Stimulated activated CD8-positive, alpha-beta memory T cell treated with anti-CD3 and anti-CD28 coated beads, Interleukin-7, amount 100 ng/mL, for 4 hours (primary cell): ENCODE results near the gene EEFSEC.

Experiments
- DNase-seq, 2 donors: peaks; one replicate each; pipeline ENCODE4 v3.0.0-alpha.2; 2020; ENCODE audit warnings: low read depth in 2 of 2

EEFSEC gene

GRCh38 chr3:128351546-128351945, 198.3 kb downstream of the EEFSEC start:
- DNase-seq: no peak

- no peak for DNase-seq
Observed at GRCh38 chr3:128352326-128352725, 199.0 kb downstream of the EEFSEC start.

GRCh38 chr3:128353361-128353965, 200.2 kb downstream of the EEFSEC start:
- DNase-seq: no peak

DNA sequence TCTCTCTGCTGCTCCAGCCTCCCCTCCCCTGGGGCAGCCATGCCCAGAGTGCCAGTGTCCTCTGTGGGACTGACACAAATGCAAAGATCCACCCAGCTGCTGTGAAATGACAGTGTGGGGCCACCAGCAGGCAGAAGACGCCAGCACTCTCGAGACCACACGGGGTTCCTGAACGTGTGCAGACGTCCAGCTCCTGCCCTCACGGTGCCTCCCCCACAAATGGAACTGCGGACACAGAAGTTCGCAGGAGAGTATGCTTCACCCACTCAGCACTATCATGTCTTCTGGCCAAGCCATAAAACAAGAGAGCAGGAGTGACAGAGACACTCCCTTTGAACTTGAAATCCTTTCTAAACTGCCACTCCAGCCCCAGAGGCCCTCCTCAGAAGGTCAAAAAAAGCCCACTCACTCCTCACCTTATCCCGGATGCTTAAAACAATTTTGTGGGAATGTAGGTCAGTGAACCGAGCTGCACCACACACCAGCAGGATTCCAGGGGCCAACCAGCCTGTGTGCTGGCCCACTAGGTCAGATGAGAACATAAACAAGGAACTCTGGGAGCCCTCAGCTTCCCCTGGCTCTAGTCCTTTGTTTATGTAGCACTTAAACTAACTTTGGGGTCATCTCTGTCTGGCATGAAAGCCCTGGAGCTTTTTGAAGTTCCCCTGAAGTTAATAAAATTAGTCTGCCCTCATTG, 200.9 kb downstream of the EEFSEC start:
- no peak for DNase-seq

GRCh38 chr3:128354788-128355542, 201.7 kb downstream of the EEFSEC start:
- no peak for DNase-seq

DNA sequence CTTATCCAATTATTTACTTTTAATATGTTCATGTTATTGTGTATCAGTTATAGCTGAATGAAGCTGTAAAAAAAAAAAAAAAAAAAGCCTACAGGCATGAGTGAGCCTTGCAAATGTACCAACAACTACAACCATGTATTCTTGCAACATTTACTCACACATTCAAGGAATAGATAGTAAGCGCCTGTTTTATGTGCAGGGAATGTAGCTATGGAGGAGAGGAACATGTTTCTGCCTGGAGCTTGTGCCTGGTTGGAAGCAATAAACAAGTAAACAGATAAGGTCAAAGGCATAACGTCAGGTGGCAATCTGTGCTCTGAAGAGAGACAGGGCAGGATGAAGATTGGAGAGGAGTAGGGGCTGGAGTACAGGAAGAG, 202.2 kb downstream of the EEFSEC start:
- DNase-seq: no peak

DNA sequence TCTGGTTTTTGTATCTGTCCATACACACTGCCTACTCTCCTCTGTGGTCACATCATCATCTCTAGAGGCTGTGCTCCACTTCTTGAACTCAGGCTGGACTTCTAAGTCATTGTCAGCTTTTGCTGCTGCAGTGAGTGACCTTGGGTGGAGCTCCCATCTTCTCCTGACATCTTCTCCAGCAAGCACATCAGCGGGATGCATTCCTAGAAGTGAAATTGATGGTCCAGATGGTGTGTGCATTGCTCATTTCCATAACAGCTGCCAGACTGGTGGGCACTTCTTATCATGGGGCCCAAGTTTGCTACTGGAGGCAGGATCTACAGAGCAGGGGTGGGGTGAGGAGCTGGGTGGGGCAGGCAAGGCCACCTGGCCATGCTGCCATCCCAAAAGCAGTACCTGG, 203.5 kb downstream of the EEFSEC start:
- no peak for DNase-seq

DNA sequence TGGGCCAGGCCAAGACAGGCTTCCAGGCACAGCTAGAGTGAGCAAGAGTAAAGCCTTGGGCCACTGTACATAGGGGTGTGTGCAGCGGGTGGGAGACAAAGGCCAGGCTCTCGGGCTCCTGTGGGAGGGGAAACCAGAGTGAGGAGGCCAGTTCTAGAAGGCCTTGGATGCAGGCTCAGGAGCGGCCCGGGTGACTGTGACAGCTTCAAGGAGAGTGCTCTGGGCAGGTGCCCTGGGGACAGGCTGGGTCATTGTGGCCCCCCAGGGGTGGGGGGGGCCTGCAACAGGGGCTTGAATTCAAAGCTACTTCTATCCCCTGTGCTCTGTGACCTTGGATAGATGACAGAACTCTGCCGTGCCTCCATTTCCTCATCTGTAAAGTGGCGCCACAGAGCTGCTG, 204.3 kb downstream of the EEFSEC start:
- DNase-seq: no peak

DNA sequence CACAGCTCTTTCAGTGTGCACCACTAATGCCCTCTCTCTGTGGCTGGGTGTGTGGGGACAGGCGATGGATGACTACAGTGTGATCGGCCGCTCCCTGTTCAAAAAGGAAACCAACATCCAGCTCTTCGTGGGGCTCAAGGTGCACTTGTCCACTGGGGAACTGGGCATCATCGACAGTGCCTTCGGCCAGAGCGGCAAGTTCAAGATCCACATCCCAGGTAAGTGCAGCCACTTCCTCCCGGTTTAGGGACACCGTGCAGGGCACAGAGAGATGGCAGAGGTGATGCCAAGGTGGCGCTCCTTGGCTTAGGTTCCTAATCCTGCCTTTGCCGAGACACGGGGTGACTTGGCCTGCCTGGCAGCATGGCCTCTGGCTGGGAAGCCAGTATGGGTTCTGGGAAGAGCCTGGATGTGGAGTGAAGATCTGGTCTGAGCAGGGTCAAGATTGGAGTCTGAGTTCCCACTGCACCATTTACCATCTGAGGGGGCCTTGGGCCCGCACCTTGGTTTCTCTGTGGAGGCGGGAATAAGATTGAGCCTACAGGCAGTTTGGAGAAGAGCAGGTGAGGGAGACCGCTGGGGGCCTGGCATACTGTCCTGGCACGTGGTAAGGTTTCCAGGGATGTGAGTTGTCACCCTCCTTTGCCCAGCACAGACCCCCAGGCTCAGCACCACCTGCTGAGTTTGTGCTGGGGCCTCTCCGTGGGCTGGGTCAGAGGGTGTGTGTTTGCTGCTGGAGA, 205.0 kb downstream of the EEFSEC start:
- no peak for DNase-seq

DNA sequence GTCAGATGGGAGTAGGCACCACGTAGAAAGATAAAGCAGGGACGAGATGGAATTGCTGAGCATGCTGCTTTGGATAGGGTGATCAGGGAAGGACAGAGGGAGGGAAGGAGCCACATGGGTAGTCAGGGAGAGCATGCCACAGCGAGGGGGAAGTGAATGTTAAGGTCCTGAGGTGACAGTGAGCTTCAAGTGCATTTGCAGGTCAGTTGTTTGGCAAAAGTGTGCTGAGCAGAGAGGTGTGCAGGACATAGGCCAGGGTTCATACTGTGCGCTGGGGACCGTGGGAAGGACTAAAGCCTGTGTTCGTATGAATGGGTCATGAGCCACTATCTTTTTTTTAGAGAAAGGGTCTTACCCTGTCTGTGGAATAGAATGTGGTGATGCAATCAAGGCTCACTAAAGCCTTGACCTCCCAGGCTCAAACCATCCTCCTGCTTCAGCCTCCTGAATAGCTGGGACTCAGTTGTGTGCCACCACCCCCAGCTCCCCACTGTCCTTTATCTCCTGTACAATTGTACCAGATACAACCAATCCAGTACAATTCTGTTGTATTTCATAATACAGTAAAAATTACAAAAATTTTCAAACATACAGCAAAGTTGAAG, 205.9 kb downstream of the EEFSEC start:
- DNase-seq: no peak

DNA sequence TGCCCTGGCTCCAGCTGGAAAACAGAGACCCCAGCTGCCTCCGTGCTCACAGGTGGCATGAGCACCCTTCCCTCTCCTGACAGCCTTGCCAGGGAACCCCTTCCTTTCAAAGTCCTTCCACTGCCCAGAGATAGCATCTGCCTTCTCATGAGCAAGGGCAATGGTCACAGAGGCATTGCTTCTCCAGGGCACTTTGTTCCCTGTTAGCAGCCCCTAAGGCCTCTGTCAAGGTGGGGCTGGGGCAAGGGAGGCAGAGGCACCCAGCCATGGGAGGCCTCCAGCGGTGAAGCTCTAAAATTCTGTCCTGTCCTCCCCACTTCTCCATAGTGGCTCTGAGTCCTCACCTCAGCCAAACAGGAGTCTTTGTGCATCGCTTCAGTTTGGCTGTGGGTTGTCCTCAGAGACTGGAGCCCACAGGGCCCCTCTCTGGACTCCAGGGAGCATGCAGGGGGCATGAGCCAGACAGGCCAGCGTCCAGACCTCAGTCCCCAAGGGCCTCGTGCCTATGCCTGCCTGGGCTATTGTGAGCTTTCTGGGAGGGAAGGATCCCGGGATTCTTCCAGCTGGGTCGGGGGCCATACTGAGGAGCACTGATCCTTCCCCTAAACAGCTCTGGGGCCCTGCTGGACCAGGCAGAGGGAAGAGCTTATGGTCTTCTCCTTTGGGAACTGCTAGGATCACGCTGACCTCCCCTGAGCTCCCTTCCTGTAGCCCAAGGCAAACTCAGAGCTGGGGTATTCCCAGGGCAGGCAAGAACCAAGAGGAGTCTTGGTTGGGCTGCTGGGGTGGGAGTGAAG, 206.8 kb downstream of the EEFSEC start:
- no peak for DNase-seq

DNA sequence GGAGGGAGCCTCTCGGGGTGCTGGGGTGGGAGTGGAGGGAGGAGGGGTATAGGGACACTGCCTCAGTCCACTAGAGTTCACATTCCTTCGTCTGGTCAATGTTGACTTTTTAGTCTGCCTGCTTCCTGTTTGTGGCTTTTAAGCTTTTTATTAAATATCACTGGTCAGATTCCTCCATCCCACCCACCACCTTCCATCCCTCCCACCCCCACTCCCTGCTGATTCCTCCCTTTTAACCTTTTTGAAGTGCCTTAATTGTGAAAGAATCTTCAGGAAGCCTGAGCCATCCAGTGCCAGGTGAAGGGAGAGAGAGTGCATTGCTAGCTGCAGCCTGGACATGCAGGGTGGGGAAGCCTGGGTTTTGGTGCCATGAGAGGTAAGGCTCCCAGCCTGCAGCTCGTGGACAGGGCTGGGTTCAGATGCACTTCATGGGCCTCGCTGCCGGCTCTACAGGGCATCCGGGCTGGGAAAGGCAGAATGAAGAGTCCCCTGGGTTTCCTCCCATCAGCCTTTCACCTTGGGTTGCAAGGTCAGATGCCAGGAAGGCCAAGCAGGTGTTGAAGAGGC, 207.5 kb downstream of the EEFSEC start:
- no peak for DNase-seq

DNA sequence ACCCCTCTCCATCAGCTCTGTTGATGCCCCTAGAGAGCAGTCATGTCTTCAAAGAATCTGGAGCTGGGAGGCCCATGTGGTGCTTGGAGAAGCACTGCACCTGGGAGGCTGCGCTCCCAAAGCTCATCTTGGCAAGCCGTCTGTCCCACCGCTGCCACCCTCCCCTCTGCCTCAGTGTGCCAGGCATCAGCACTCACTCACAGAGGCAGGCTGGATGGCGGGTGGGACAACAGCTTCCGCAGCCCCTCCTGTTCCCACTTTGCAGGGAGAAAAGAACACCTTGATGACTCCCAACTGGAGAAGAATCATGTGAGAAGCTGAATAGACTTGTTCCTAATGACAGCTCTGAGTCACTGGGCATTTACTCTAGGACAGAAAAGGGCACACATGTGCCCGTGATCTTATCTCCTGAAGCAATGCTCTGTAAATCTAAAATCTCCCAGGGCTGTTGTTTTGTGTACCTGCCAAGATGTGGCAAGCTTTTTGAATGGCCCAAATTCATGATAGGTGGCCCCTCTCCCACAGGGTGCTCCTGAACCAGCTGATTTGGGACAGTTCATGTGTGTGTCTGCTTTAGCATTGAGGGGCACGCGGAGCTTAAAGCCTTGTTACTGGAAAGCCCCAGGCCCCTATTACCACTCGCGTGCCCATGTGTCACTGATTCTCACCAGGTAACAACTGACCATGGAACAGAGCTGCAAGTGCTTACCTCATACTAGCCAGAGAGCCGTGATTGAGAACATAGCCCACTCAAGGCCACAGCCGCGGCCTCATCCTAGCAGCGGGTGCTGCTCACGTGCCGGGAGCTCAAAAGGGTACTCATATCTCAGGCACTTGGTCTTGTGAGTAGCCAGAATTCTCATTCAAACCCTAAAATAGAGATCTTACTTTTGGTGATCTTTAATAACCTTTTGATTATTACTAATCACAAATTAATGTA, 209.0 kb downstream of the EEFSEC start:
- no peak for DNase-seq

- DNase-seq: no peak
Observed at GRCh38 chr3:128364291-128364690, 211.0 kb downstream of the EEFSEC start.

- DNase-seq: no peak
Observed at GRCh38 chr3:128364808-128365360, 211.6 kb downstream of the EEFSEC start.

GRCh38 chr3:128366136-128366535, 212.9 kb downstream of the EEFSEC start:
- no peak for DNase-seq

GRCh38 chr3:128366652-128367051, 213.4 kb downstream of the EEFSEC start:
- no peak for DNase-seq

- no peak for DNase-seq
Observed at GRCh38 chr3:128367221-128367620, 213.9 kb downstream of the EEFSEC start.

DNA sequence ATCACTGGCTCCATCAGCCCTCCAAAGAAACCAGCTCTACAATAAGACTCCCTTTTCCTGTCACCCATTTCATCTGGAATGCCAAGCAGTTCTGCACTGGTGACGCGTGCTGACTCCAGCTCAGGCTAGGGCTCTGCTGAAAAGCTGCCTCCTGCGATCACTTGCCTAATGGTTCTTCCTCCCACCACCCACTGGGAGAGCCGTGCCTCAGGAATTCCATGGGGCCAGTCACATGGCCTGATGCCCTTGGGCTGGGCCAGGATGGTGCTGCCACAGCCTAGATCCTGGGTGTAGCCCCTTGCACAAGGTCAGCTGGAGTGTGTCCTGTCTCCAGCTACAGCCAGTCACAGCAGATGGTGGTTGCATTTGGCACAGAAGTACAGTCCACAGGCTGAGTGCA, 214.5 kb downstream of the EEFSEC start:
- no peak for DNase-seq
